Hematopoietic multipotent progenitor cell (in vitro differentiated cells): Measurements from ENCODE around the gene OTOA. TPM values are rescaled to one million over a fixed set of nuclear protein-coding genes. Genes with fewer than 3 reads are reported as not detected.
"Not testable (repeated sequence)": the region's sequence is repeated elsewhere in the genome, so short reads cannot be mapped to it uniquely, and the experiment has no call there.

Source experiments
- DNase-seq, 3 donors: peaks; one replicate each; pipeline ENCODE4 v3.0.0-alpha.2; 2011 to 2015; ENCODE audit warnings: low read depth in 2 of 3, low spot score in 2 of 3
- total RNA-seq: library from RNA; depleted of rRNA; stranded (reverse); fragments of >200 nt; gene quantifications from one replicate; pipeline ENCODE4 v1.2.3, GENCODE V29; 2012

OTOA gene
- total RNA-seq, 1 donor: under 0.01 TPM

DNA sequence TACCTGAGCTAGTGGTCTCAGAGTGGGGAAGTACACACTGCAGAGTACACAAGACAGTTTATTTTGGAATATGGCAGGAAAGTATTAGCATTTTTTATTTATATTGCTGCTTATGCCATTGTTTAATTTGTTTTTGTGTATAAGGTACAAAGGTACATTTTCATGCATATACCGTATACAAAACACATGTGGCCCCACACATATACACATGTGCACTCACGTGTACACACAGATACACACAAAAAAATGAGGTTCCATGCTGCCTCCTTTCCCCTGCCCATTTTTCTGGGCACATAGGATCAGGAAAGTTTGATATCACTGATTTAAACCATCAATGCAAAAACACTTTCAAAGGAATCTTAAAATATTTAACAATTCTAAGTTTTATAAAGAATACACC is 24.3 kb upstream of the OTOA start:
- no peak for DNase-seq

DNA sequence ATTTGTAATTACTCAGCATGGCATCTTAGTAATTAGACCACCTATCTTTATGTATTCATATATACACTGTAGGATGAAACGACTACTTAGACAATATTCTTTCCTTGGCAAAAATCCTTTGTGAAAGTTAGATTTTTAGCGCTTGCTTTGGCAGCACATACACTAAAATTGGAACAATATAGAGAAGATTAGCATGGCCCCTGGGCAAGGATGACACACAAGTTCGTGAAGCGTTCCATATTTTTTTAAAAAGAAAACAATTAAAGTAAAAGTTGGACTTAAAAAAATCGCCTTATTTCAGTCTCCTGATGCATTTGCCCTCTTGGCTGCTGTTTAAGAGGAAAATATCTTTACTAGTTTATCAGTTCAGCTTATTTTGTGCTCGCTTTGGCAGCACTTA is 21.9 kb upstream of the OTOA start:
- DNase-seq: no peak

GRCh38 chr16:21642861-21643260 is 20.9 kb upstream of the OTOA start:
- no peak for DNase-seq

DNA sequence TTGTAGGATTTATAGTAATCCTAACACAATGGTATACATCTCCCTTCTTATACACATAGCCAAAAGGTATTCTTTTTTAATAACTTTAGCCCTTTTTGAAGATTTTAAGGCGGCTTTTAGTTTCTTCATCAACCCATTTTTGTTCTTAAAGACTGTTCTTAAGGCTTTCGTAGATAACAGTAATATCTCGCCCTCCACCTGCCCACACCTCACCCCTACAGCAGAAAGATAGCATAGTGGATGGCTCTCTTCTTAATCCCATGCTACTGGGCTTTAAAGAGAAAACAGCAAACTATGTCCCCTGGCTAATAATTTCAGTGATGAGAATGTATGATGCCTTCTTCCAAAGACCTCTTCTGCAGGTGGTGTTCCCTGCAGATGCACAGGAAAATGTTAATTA is 20.0 kb upstream of the OTOA start:
- no peak for DNase-seq

GRCh38 chr16:21644674-21645073 is 19.1 kb upstream of the OTOA start:
- DNase-seq: no peak

- peak in 2 of 3 donors; percentile 33 to 64 for DNase-seq
These were observed 18.5 kb upstream of the OTOA start for GRCh38 chr16:21645261-21645721.

DNA sequence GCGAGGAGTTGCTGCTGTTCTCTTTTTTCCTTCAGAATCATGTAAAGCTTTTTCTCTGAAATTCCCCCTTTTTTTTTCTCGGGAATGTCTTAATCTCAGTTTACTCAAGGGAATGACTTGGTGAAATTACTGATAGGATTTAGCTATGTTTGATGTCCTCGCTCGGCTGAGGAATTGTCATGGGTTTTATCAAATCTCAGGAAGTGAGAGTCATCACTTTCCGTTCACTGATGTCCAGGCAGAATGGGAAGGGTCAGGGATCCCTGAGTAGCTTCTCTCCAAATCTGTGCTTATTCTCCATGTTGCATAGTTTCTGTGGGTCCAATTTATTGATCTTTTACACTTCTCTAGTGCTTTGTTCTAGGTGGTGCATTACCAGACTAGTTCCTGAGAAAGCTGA is 17.7 kb upstream of the OTOA start:
- no peak for DNase-seq

GRCh38 chr16:21646721-21647561 is 16.8 kb upstream of the OTOA start:
- DNase-seq: peak in 1 of 3 donors; percentile 43

GRCh38 chr16:21647562-21648164 is 16.1 kb upstream of the OTOA start:
- DNase-seq: no peak

DNA sequence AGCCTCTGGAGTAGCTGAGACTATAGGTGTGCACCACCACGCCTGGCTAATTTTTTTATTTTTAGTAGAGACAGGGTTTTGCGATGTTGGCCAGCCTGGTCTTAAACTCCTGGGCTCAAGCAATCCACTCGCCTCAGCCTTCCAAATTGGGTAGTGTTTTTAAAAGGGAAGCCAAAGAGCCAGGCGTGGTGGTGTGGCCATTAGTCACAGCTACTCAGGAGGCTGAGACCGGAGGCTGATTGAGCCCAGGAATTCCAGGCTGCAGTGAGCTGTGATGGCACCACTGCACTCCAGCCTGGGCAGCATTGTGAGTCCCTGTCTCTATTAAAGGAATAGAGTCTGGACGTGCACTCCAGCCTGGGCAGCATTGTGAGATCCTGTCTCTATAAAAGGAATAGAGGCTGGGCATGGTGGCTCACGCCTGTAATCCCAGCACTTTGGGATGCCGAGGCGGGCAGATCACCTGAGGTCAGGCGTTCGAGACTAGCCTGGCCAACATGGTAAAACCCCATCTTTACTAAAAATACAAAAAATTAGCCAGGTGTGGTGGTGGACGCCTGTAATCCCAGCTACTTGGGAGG is 13.9 kb upstream of the OTOA start:
- not testable (repeated sequence) for DNase-seq

GRCh38 chr16:21650521-21650920 is 13.2 kb upstream of the OTOA start:
- DNase-seq: peak in 2 of 3 donors; percentile 49 to 66

- DNase-seq: no peak
These were observed 12.3 kb upstream of the OTOA start for GRCh38 chr16:21651515-21651914.

GRCh38 chr16:21652453-21652852 is 11.3 kb upstream of the OTOA start, which contains the start of gene IGSF6:
IGSF6 (minus strand) TSS chr16:21652608; CDS start chr16:21652598, 10 bp downstream.
- no peak for DNase-seq

DNA sequence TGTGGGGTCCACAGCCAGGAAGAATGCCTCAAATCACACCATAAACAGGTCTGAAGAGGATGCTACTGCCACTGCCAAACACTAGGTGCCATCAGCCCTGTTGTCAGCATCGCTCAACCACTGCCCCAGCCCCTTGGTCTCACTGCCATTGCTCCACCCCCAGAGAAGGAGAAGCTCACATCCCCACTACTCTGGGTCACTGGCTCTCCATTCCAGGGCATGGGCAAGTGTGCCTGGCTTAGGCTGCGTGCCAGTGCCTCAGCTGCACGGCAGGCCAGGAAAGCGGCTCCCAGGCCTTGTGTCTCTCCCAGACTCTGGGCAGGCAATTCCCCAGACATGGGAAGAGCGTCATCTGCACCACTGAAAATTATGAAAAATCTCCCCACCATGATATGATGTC is 10.2 kb upstream of the OTOA start:
- DNase-seq: no peak

DNA sequence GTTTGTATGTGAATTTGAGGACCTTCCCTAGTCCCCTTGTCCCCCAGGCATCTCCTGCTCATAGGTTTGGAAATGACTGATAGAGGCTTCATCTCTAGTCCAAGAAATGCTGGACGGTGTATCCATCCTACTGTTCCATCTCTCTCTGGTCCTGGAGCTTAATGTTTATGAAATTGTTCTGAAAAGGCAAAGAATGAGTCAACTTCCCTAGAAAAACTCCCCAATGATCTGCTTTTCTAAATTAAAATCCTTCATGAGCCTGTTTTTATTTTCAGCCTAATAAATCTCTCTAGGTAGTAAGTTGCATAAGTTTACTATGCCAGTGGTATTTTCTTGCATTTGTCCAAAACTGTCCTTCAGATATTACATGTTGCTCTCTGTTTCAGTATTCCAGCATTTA is 9.3 kb upstream of the OTOA start:
- no peak for DNase-seq

GRCh38 chr16:21654881-21655280 is 8.9 kb upstream of the OTOA start:
- DNase-seq: no peak

DNA sequence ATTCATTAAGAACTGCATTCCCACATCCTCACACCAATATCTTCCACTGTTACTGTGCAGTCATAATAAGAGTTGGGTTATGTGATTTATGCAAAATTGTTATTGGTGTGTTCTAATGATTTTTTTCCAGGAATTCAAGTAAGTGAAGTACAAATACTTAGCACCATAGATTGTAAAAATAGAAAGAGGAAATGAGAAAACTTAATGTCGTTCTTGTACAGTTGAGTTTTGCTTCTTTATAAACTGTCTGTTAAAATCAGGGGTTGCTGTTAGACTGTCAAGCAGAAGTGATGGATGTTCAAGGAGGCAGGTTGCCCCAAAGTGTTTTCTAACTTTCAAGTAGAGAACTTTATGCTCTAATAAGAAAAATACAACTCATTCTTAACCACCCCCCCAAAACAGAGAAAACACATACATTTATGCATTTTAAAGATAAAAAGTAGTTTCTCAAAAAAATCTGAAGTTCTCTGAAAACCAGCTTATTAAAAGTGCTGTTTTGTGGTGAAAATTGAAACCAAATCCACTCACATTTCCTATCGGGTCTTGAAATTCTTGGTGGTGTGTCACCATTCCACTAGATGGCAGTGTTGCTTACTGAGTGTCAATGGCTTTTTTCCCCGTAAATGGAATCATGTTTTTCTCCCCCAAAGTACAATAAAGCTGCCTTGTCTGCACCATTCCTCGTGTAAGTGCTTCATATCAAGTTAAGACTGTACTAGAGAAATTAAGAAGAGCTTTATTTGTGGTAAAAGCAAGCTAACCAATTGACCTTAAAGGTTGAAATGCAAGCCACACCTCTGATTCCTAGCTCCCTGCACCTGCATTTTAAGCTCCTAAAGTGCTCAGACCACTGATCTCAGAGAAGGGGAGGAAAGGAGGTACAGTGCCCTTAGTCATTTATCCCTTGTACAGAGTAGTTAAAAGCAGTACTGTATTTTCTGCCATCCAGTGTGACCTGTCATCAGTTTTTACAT is 6.7 kb upstream of the OTOA start:
- peak in 2 of 3 donors; percentile 57 to 77 for DNase-seq

- no peak for DNase-seq
These were observed 4.6 kb upstream of the OTOA start for GRCh38 chr16:21659124-21659523.

- no peak for DNase-seq
These were observed 1.2 kb downstream of the OTOA start for GRCh38 chr16:21664801-21665492.

- no peak for DNase-seq
These were observed 3.0 kb downstream of the OTOA start for GRCh38 chr16:21666772-21667171.
